Measurements from ENCODE around the gene OR9G4. TPM values are rescaled to one million over a fixed set of nuclear protein-coding genes. Genes with fewer than 3 reads are reported as not detected.

OR9G4 gene
- total and polyA plus RNA-seq, 2 donors (not counting 1 experiment from before 2014, with no cell fraction given), result not detected

DNA sequence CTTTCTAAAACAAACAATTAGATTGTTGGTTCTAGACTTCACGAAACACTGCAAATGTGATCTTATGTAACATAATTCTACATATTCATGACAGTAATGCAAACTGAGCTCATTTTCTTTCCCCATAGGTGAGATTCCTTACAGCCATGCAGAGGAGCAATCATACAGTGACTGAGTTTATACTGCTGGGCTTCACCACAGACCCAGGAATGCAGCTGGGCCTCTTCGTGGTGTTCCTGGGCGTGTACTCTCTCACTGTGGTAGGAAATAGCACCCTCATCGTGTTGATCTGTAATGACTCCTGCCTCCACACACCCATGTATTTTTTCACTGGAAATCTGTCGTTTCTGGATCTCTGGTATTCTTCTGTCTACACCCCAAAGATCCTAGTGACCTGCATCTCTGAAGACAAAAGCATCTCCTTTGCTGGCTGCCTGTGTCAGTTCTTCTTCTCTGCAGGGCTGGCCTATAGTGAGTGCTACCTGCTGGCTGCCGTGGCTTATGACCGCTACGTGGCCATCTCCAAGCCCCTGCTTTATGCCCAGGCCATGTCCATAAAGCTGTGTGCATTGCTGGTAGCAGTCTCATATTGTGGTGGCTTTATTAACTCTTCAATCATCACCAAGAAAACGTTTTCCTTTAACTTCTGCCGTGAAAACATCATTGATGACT lies 48.1 kb downstream of the OR9G4 start:
- DNase-seq (ENCODE audit: low read depth in 2 of 2), result no peak
- no peaks in the 10 kb centered on the region for H3K79me2 ChIP-seq (ENCODE audit: control insufficient read depth, insufficient read depth, low read length)
- H2AFZ ChIP-seq (ENCODE audit: low read length), result no peak overlapping the region
- no peak overlapping the region for H3K27ac ChIP-seq (ENCODE audit: insufficient read depth, low read length)
- H3K4me2 ChIP-seq (ENCODE audit: extremely low read depth, insufficient read depth, low read length), result no peak overlapping the region
- no peak overlapping the region for H3K4me3 ChIP-seq (replicated peaks in 1 of 4; ENCODE audit: control extremely low read depth in 1 of 4, insufficient read depth in 1 of 4, low read depth in 3 of 4, low read length in 4 of 4)
- H4K20me1 ChIP-seq (ENCODE audit: control insufficient read depth, extremely low read depth, insufficient read depth, low read length), result no peaks in the 10 kb centered on the region
- no peaks in the 10 kb centered on the region for H3K9me3 ChIP-seq (ENCODE audit: control insufficient read depth, insufficient read depth, low read depth, low read length)
- TF ChIP-seq, protein P1, sequence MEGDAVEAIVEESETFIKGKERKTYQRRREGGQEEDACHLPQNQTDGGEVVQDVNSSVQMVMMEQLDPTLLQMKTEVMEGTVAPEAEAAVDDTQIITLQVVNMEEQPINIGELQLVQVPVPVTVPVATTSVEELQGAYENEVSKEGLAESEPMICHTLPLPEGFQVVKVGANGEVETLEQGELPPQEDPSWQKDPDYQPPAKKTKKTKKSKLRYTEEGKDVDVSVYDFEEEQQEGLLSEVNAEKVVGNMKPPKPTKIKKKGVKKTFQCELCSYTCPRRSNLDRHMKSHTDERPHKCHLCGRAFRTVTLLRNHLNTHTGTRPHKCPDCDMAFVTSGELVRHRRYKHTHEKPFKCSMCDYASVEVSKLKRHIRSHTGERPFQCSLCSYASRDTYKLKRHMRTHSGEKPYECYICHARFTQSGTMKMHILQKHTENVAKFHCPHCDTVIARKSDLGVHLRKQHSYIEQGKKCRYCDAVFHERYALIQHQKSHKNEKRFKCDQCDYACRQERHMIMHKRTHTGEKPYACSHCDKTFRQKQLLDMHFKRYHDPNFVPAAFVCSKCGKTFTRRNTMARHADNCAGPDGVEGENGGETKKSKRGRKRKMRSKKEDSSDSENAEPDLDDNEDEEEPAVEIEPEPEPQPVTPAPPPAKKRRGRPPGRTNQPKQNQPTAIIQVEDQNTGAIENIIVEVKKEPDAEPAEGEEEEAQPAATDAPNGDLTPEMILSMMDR (conservative IDR thresholded peaks at IDR 0.05 in 1 of 2, IDR thresholded peaks at IDR 0.05 in 1 of 2; ENCODE audit: low read depth in 1 of 2, low read length in 2 of 2), result no peak
- no peak for TF ChIP-seq EZH2 (IDR thresholded peaks at IDR 0.05; ENCODE audit: low read length, missing control alignments)
- H3K9ac ChIP-seq (ENCODE audit: insufficient read depth, low read length), result no peak overlapping the region
- no peaks in the 10 kb centered on the region for H3K4me1 ChIP-seq (ENCODE audit: control insufficient read depth, extremely low read depth, insufficient read depth, low read length)
- no peaks in the 10 kb centered on the region for H3K27me3 ChIP-seq (ENCODE audit: control insufficient read depth, insufficient read depth, low read length)
- no peaks in the 10 kb centered on the region for H3K36me3 ChIP-seq (ENCODE audit: control insufficient read depth, insufficient read depth, low read length)

DNA sequence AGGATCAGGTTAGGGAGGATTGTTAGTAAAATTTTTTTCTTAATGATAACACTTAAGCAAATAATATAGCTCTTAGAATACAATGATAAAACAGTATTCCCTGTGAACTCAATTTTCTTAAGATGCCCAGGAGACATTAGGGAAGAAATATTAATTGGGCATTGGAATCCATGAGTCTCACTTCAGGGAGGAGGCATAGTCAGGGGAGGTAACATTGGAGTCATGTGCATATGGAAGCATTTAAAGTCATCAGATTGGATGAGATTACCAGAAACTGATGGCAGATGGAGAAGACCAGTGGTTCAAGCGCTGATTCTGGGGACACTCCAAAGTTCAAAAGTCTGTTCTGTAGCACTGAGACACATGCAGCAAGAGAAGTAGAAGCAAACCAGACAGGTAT lies 49.7 kb downstream of the OR9G4 start, which contains the start of gene OR9G1:
OR9G1 (plus strand) TSS at position 301 of the 400 bp plus-strand sequence. CDS start 1,293 bp downstream, outside the sequence.
- Histone ChIP-seq H3K79me2 (ENCODE audit: control insufficient read depth, insufficient read depth, low read length) (no peaks in the 10 kb centered on the region), H4K20me1 (ENCODE audit: control insufficient read depth, extremely low read depth, insufficient read depth, low read length) (no peaks in the 10 kb centered on the region), H3K9ac (ENCODE audit: insufficient read depth, low read length) (no peak within 1 kb of the TSS), H3K9me3 (ENCODE audit: control insufficient read depth, insufficient read depth, low read depth, low read length) (no peaks in the 10 kb centered on the region), H3K4me3 (replicated peaks in 1 of 4; ENCODE audit: control extremely low read depth in 1 of 4, insufficient read depth in 1 of 4, low read depth in 3 of 4, low read length in 4 of 4) (no peak within 1 kb of the TSS), H3K4me1 (ENCODE audit: control insufficient read depth, extremely low read depth, insufficient read depth, low read length) (no peaks in the 10 kb centered on the region), H2AFZ (ENCODE audit: low read length) (no peak within 1 kb of the TSS), H3K36me3 (ENCODE audit: control insufficient read depth, insufficient read depth, low read length) (no peaks in the 10 kb centered on the region), H3K4me2 (ENCODE audit: extremely low read depth, insufficient read depth, low read length) (no peak within 1 kb of the TSS), H3K27ac (ENCODE audit: insufficient read depth, low read length) (no peak within 1 kb of the TSS), H3K27me3 (ENCODE audit: control insufficient read depth, insufficient read depth, low read length) (no peaks in the 10 kb centered on the region)
- no peak for DNase-seq (ENCODE audit: low read depth in 2 of 2)
- TF ChIP-seq, protein P1 (conservative IDR thresholded peaks at IDR 0.05 in 1 of 2, IDR thresholded peaks at IDR 0.05 in 1 of 2; ENCODE audit: low read depth in 1 of 2, low read length in 2 of 2), result no peak
- no peak for TF ChIP-seq EZH2 (IDR thresholded peaks at IDR 0.05; ENCODE audit: low read length, missing control alignments)

DNA sequence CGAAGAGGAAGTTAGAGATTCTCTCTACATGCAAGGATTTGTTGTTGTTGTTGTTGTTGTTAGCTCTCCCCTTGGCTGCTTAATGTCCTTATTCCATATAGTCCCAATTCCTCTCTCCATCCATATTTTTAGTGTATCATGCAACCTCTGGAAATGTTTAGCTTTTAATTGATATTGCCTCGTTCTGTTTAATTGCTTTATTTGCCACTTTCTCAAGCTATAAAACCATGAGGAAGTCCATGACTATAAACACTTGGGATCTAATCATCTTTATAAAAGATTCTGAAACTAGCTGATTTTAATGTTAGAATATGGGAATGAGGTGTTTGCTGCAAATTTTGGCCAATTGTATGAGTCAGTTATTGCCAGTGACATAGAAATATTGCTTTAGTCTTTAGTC lies 55.1 kb downstream of the OR9G4 start:
- TF ChIP-seq EZH2 (IDR thresholded peaks at IDR 0.05; ENCODE audit: low read length, missing control alignments), result no peak
- TF ChIP-seq, protein P1 (conservative IDR thresholded peaks at IDR 0.05 in 1 of 2, IDR thresholded peaks at IDR 0.05 in 1 of 2; ENCODE audit: low read depth in 1 of 2, low read length in 2 of 2), result no peak
- no peaks in the 10 kb centered on the region for H3K9me3 ChIP-seq (ENCODE audit: control insufficient read depth, insufficient read depth, low read depth, low read length)
- no peak overlapping the region for H3K27ac ChIP-seq (ENCODE audit: insufficient read depth, low read length)

More for the DNA sequence above, 55.1 kb downstream of the OR9G4 start:
- Histone ChIP-seq H2AFZ (ENCODE audit: low read length) (no peak overlapping the region), H3K79me2 (ENCODE audit: control insufficient read depth, insufficient read depth, low read length) (no peaks in the 10 kb centered on the region), H3K27me3 (ENCODE audit: control insufficient read depth, insufficient read depth, low read length) (no peaks in the 10 kb centered on the region), H3K4me3 (replicated peaks in 1 of 4; ENCODE audit: control extremely low read depth in 1 of 4, insufficient read depth in 1 of 4, low read depth in 3 of 4, low read length in 4 of 4) (no peak overlapping the region), H3K4me2 (ENCODE audit: extremely low read depth, insufficient read depth, low read length) (no peak overlapping the region), H3K9ac (ENCODE audit: insufficient read depth, low read length) (no peak overlapping the region), H4K20me1 (ENCODE audit: control insufficient read depth, extremely low read depth, insufficient read depth, low read length) (no peaks in the 10 kb centered on the region), H3K36me3 (ENCODE audit: control insufficient read depth, insufficient read depth, low read length) (no peaks in the 10 kb centered on the region), H3K4me1 (ENCODE audit: control insufficient read depth, extremely low read depth, insufficient read depth, low read length) (no peaks in the 10 kb centered on the region)
- no peak for DNase-seq (ENCODE audit: low read depth in 2 of 2)

Other genes with a start within 250 kb of the OR9G4 start
- gene OR5M11, start 205.4 kb downstream of the OR9G4 start, total RNA-seq, result not detected in 2 replicates
- gene OR5M11, start 205.4 kb downstream of the OR9G4 start, polyA plus RNA-seq, result not detected in 2 replicates
- not detected in 2 replicates for gene OR5M10, start 171.0 kb downstream of the OR9G4 start, total RNA-seq
- gene OR5M10, start 171.0 kb downstream of the OR9G4 start, polyA plus RNA-seq, result not detected in 2 replicates
- not detected in 2 replicates for gene OR5M1, start 133.8 kb downstream of the OR9G4 start, total RNA-seq
- not detected in 2 replicates for gene OR5M1, start 133.8 kb downstream of the OR9G4 start, polyA plus RNA-seq
- gene OR5AP2, start 106.3 kb downstream of the OR9G4 start, total RNA-seq, result not detected in 2 replicates
- not detected in 2 replicates for gene OR5AP2, start 106.3 kb downstream of the OR9G4 start, polyA plus RNA-seq
- gene OR5AR1, start 85.0 kb downstream of the OR9G4 start, total RNA-seq, result not detected in 2 replicates
- gene OR5AR1, start 85.0 kb downstream of the OR9G4 start, polyA plus RNA-seq, result not detected in 2 replicates
- not detected in 2 replicates for gene OR9G1, start 49.6 kb downstream of the OR9G4 start, total RNA-seq
- gene OR9G1, start 49.6 kb downstream of the OR9G4 start, polyA plus RNA-seq, result not detected in 2 replicates
- gene OR5AK2, start 240.2 kb upstream of the OR9G4 start, total RNA-seq, result not detected in 2 replicates
- gene OR5AK2, start 240.2 kb upstream of the OR9G4 start, polyA plus RNA-seq, result not detected in 2 replicates

All from fibroblast of lung (primary cell).